ENCODE data around the gene GMIP. TPM values are rescaled to one million over a fixed set of nuclear protein-coding genes. Genes with fewer than 3 reads are reported as not detected.

The GMIP gene
- total and polyA plus RNA-seq, 2 donors (not counting 3 experiments of a cell fraction or from before 2014, with no cell fraction given), result 7.8 to 19.8 TPM

- Histone ChIP-seq H3K4me1 (ENCODE audit: control insufficient read depth, extremely low read depth, insufficient read depth, low read length) (no peaks in the 10 kb centered on the region), H3K4me3 (replicated peaks in 1 of 3; ENCODE audit: insufficient read depth in 1 of 3, low read depth in 1 of 3, low read length in 3 of 3) (no peak overlapping the region), H3K9me1 (replicated peaks; ENCODE audit: control insufficient read depth, extremely low read depth, insufficient read depth, low read length) (no peaks in the 10 kb centered on the region), H3K4me2 (ENCODE audit: insufficient read depth, low read length) (no peak overlapping the region), H4K20me1 (replicated peaks; ENCODE audit: control insufficient read depth, extremely low read depth, insufficient read depth, low read length) (no peaks in the 10 kb centered on the region), H2AFZ (ENCODE audit: low read depth, low read length) (no peak overlapping the region), H3K27ac (ENCODE audit: insufficient read depth, low read depth, low read length) (no peak overlapping the region), H3K27me3 (ENCODE audit: control insufficient read depth in 2 of 2, insufficient read depth in 2 of 2, low read length in 2 of 2) (no peaks in the 10 kb centered on the region), H3K9me3 (replicated peaks; ENCODE audit: control insufficient read depth, insufficient read depth, low read length) (no peaks in the 10 kb centered on the region), H3K36me3 (ENCODE audit: control insufficient read depth in 2 of 2, extremely low read depth in 1 of 2, insufficient read depth in 2 of 2, low read length in 2 of 2) (no peaks in the 10 kb centered on the region), H3K79me2 (ENCODE audit: control insufficient read depth, insufficient read depth, low read length) (no peaks in the 10 kb centered on the region), H3K9ac (replicated peaks; ENCODE audit: extremely low read depth, insufficient read depth, low read length) (no peak overlapping the region)
- TF ChIP-seq CTCF (IDR thresholded peaks at IDR 0.05; ENCODE audit: extremely low read depth in 1 of 2, insufficient read depth in 1 of 2, low read depth in 1 of 2, low read length in 2 of 2), result no peak
- no peak for TF ChIP-seq JUN (IDR thresholded peaks at IDR 0.05; ENCODE audit: borderline replicate concordance, insufficient read depth, insufficient read length, low read depth)
- no peak for TF ChIP-seq POLR2AphosphoS5 (IDR thresholded peaks at IDR 0.05; ENCODE audit: insufficient read depth, low read depth, low read length)
- no peak for DNase-seq (ENCODE audit: low read depth, low spot score)
- CTCF ChIA-PET, result no interaction called here
- POLR2A ChIA-PET, result no interaction called here
- BruUV-seq (replicated peaks), result no TSS peak
- FAIRE-seq, result no peak
- intact Hi-C loops (cut with micrococcal nuclease), result no loop called here
- dilution Hi-C loops (cut with MboI; ENCODE audit: extremely low pct_ligation_motif_present, low sequenced_read_pairs), result no loop called here
Observed at GRCh38 chr19:19584356-19584755, 59.1 kb downstream of the GMIP start.

- dilution Hi-C loops (cut with MboI; ENCODE audit: extremely low pct_ligation_motif_present, low sequenced_read_pairs), result no loop called here
- H3K9me3 ChIP-seq (replicated peaks; ENCODE audit: control insufficient read depth, insufficient read depth, low read length), result no peaks in the 10 kb centered on the region
- no peaks in the 10 kb centered on the region for H3K27me3 ChIP-seq (ENCODE audit: control insufficient read depth in 2 of 2, insufficient read depth in 2 of 2, low read length in 2 of 2)
- no peaks in the 10 kb centered on the region for H3K4me1 ChIP-seq (ENCODE audit: control insufficient read depth, extremely low read depth, insufficient read depth, low read length)
- TF ChIP-seq EZH2 (IDR thresholded peaks at IDR 0.05; ENCODE audit: borderline replicate concordance, low read depth, low read length, severe bottlenecking) (no peak), MYC (IDR thresholded peaks at IDR 0.05; ENCODE audit: low read depth, low read length) (no peak), CTCF (IDR thresholded peaks at IDR 0.05; ENCODE audit: extremely low read depth in 1 of 2, insufficient read depth in 1 of 2, low read depth in 1 of 2, low read length in 2 of 2) (no peak), FOS (IDR thresholded peaks at IDR 0.05; ENCODE audit: borderline replicate concordance, insufficient read depth, low read length) (no peak), POLR2AphosphoS5 (IDR thresholded peaks at IDR 0.05; ENCODE audit: insufficient read depth, low read depth, low read length) (no peak), GATA2 (IDR thresholded peaks at IDR 0.05; ENCODE audit: insufficient read depth, insufficient read length, low read depth, low read length) (no peak), JUN (IDR thresholded peaks at IDR 0.05; ENCODE audit: borderline replicate concordance, insufficient read depth, insufficient read length, low read depth) (no peak), POLR2A (IDR thresholded peaks at IDR 0.05; ENCODE audit: low read depth, low read length) (no peak), MAX (IDR thresholded peaks at IDR 0.05; ENCODE audit: insufficient read depth, insufficient read length) (no peak)
- H3K79me2 ChIP-seq (ENCODE audit: control insufficient read depth, insufficient read depth, low read length), result no peaks in the 10 kb centered on the region
- H3K4me3 ChIP-seq (replicated peaks in 1 of 3; ENCODE audit: insufficient read depth in 1 of 3, low read depth in 1 of 3, low read length in 3 of 3), result no peak overlapping the region
- no peak overlapping the region for H3K9ac ChIP-seq (replicated peaks; ENCODE audit: extremely low read depth, insufficient read depth, low read length)
- H3K4me2 ChIP-seq (ENCODE audit: insufficient read depth, low read length), result no peak overlapping the region
- H3K9me1 ChIP-seq (replicated peaks; ENCODE audit: control insufficient read depth, extremely low read depth, insufficient read depth, low read length), result no peaks in the 10 kb centered on the region
- H3K36me3 ChIP-seq (ENCODE audit: control insufficient read depth in 2 of 2, extremely low read depth in 1 of 2, insufficient read depth in 2 of 2, low read length in 2 of 2), result no peaks in the 10 kb centered on the region
- no peaks in the 10 kb centered on the region for H4K20me1 ChIP-seq (replicated peaks; ENCODE audit: control insufficient read depth, extremely low read depth, insufficient read depth, low read length)
- intact Hi-C loops (cut with micrococcal nuclease), result no loop called here
- H2AFZ ChIP-seq (ENCODE audit: low read depth, low read length), result no peak overlapping the region
- POLR2A ChIA-PET, result no interaction called here
- no peak for DNase-seq (ENCODE audit: low read depth, low spot score)
- H3K27ac ChIP-seq (ENCODE audit: insufficient read depth, low read depth, low read length), result no peak overlapping the region
- BruUV-seq (replicated peaks), result no TSS peak
- CTCF ChIA-PET, result interaction anchor here (1.1 to 1.7 kb wide), 2 partner anchors 28 to 50 kb away, joined by 3 to 6 read pairs; no protein-coding TSS in a partner anchor
- no peak for FAIRE-seq
Observed at GRCh38 chr19:19582471-19582870, 61.0 kb downstream of the GMIP start.

Measured in endothelial cell of umbilical vein (primary cell).